ENCODE results near the gene VPS13A.

- no peak for TF ChIP-seq CTCF (IDR thresholded peaks at IDR 0.05; ENCODE audit: low read length)
- no peak for TF ChIP-seq EZH2 (IDR thresholded peaks at IDR 0.05; ENCODE audit: borderline replicate concordance, low read length)
Observed at GRCh38 chr9:77175151-77175550, 2.2 kb upstream of the VPS13A start.

Measured in OCI-LY1 (cell line).